Spleen (tissue), 7 donors: Measurements from ENCODE around the gene MAPKAP1.

Experiments
- POLR2A ChIP-seq, 3 donors: fragments of 450-650 bp; IDR thresholded peaks; one replicate each; pipeline ENCODE4 v1.5.1; 2017; ENCODE audit warnings: antibody characterized with exemption in 3 of 3, mild to moderate bottlenecking in 1 of 3
- POLR2AphosphoS5 ChIP-seq, 3 donors: sonication (generic); formaldehyde crosslinking; IDR thresholded peaks; one replicate each; pipeline ENCODE4 v1.5.1; 2017; ENCODE audit warnings: antibody characterized with exemption in 3 of 3
- TF ChIP-seq, protein P1 (sequence below), 11 experiments: fragments of 200-600 bp in 7 of 11; fragments of 450-650 bp in 4 of 11; sonication (generic) in 4 of 11; IDR thresholded peaks in 8 of 11; conservative IDR thresholded peaks in 3 of 11; 1 replicate in 7 of 11; 2 replicates in 4 of 11; pipeline versions ENCODE4 v1.4.0 to v1.8.0; 2016 to 2021; ENCODE audit warnings: antibody characterized with exemption in 11 of 11, inconsistent platforms in 4 of 11, mild to moderate bottlenecking in 1 of 11
- donor health status: DM: no; HTN: no; CAD: no; lungs with moderate emphysema.
- donor health status: DM: no; HTN: no; CAD: no.
- donor health status: DM: no; HTN: no; CAD: no.

DNA sequence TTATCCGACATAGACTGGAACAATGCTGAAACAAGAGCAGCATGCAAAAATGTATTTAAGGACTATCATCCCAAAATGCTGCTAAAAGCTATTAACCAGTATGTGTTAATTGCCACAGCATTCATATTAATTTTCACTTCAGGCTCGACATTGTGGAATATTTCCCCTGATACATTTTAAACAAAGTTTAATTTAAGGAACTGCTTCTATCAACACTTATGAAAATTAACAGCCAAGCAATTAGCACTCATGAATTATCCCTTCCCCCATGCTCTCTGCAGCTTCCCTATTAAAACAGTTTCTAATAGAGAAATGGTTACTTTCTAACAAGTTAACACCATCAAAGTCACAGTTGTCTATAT lies 54.8 kb downstream of the MAPKAP1 start:
- TF ChIP-seq, protein P1, sequence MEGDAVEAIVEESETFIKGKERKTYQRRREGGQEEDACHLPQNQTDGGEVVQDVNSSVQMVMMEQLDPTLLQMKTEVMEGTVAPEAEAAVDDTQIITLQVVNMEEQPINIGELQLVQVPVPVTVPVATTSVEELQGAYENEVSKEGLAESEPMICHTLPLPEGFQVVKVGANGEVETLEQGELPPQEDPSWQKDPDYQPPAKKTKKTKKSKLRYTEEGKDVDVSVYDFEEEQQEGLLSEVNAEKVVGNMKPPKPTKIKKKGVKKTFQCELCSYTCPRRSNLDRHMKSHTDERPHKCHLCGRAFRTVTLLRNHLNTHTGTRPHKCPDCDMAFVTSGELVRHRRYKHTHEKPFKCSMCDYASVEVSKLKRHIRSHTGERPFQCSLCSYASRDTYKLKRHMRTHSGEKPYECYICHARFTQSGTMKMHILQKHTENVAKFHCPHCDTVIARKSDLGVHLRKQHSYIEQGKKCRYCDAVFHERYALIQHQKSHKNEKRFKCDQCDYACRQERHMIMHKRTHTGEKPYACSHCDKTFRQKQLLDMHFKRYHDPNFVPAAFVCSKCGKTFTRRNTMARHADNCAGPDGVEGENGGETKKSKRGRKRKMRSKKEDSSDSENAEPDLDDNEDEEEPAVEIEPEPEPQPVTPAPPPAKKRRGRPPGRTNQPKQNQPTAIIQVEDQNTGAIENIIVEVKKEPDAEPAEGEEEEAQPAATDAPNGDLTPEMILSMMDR (IDR thresholded peaks at IDR 0.05 in 8 of 11, conservative IDR thresholded peaks at IDR 0.05 in 3 of 11): no peak
- TF ChIP-seq POLR2A (IDR thresholded peaks at IDR 0.05) (no peak), POLR2AphosphoS5 (IDR thresholded peaks at IDR 0.05) (no peak)
